ENCODE measurements around the gene LIN7A. TPM values are rescaled to one million over a fixed set of nuclear protein-coding genes. Genes with fewer than 3 reads are reported as not detected.

LIN7A gene
- total and polyA plus RNA-seq, 7 donors: 0.48 to 2.1 (median 0.81) TPM

- no peak for TF ChIP-seq CTCF (IDR thresholded peaks at IDR 0.05)
- H3K27me3 ChIP-seq (ENCODE audit: insufficient read depth in 3 of 3, low read length in 2 of 3): no peaks in the 10 kb centered on the region
- intact Hi-C loops (cut with DNase I): no loop called here
- 88 to 90% (median 90%) methylated on average over 3 of the region's 3 CpGs for WGBS, 3 donors
- ATAC-seq: no peak
- DNase-seq: no peak
- no peak overlapping the region for H3K27ac ChIP-seq
- H3K4me1 ChIP-seq: no peaks in the 10 kb centered on the region
- no peaks in the 10 kb centered on the region for H3K9me3 ChIP-seq
- H3K36me3 ChIP-seq (ENCODE audit: insufficient read depth in 1 of 2, low read depth in 1 of 2): no peaks in the 10 kb centered on the region
- no peak overlapping the region for H3K4me3 ChIP-seq
Measured at GRCh38 chr12:80917651-80918050, 20.1 kb downstream of the LIN7A start.

- ATAC-seq (no peak), DNase-seq (no peak)
- TF ChIP-seq CTCF (IDR thresholded peaks at IDR 0.05): no peak
- intact Hi-C loops (cut with DNase I): no loop called here
- Histone ChIP-seq H3K9me3 (no peaks in the 10 kb centered on the region), H3K36me3 (ENCODE audit: insufficient read depth in 1 of 2, low read depth in 1 of 2) (no peaks in the 10 kb centered on the region), H3K27ac (no peak overlapping the region), H3K27me3 (ENCODE audit: insufficient read depth in 3 of 3, low read length in 2 of 3) (no peaks in the 10 kb centered on the region), H3K4me3 (no peak overlapping the region), H3K4me1 (no peaks in the 10 kb centered on the region)
- WGBS, 3 donors: 75 to 77% (median 76%) methylated on average over 13 of the region's 13 CpGs
Measured at GRCh38 chr12:80912901-80913770, 24.6 kb downstream of the LIN7A start.

GRCh38 chr12:80909370-80909769 lies 28.4 kb downstream of the LIN7A start:
- 89 to 90% (median 89%) methylated on average over 6 of the region's 6 CpGs for WGBS, 3 donors
- ATAC-seq: no peak
- Histone ChIP-seq H3K27ac (no peak overlapping the region), H3K36me3 (ENCODE audit: insufficient read depth in 1 of 2, low read depth in 1 of 2) (no peaks in the 10 kb centered on the region), H3K4me3 (no peak overlapping the region), H3K27me3 (ENCODE audit: insufficient read depth in 3 of 3, low read length in 2 of 3) (no peaks in the 10 kb centered on the region), H3K9me3 (no peaks in the 10 kb centered on the region), H3K4me1 (no peaks in the 10 kb centered on the region)
- TF ChIP-seq CTCF (IDR thresholded peaks at IDR 0.05): no peak
- DNase-seq: no peak
- intact Hi-C loops (cut with DNase I): no loop called here

GRCh38 chr12:80902711-80903110 lies 35.0 kb downstream of the LIN7A start:
- ATAC-seq: no peak
- intact Hi-C loops (cut with DNase I): no loop called here
- no peak overlapping the region for H3K4me3 ChIP-seq
- no peak for TF ChIP-seq CTCF (IDR thresholded peaks at IDR 0.05)
- no peak for DNase-seq
- H3K4me1 ChIP-seq: no peaks in the 10 kb centered on the region
- H3K27me3 ChIP-seq (ENCODE audit: insufficient read depth in 3 of 3, low read length in 2 of 3): no peaks in the 10 kb centered on the region
- no peaks in the 10 kb centered on the region for H3K9me3 ChIP-seq
- no peak overlapping the region for H3K27ac ChIP-seq
- H3K36me3 ChIP-seq (ENCODE audit: insufficient read depth in 1 of 2, low read depth in 1 of 2): no peaks in the 10 kb centered on the region

- DNase-seq: no peak
- TF ChIP-seq CTCF (IDR thresholded peaks at IDR 0.05): no peak
- H3K27me3 ChIP-seq (ENCODE audit: insufficient read depth in 3 of 3, low read length in 2 of 3): no peaks in the 10 kb centered on the region
- ATAC-seq: no peak
- no peak overlapping the region for H3K4me3 ChIP-seq
- H3K4me1 ChIP-seq: no peaks in the 10 kb centered on the region
- intact Hi-C loops (cut with DNase I): no loop called here
- H3K36me3 ChIP-seq (ENCODE audit: insufficient read depth in 1 of 2, low read depth in 1 of 2): no peaks in the 10 kb centered on the region
- 71 to 81% (median 76%) methylated on average over 1 of the region's 1 CpG for WGBS, 3 donors
- H3K9me3 ChIP-seq: no peaks in the 10 kb centered on the region
- H3K27ac ChIP-seq: no peak overlapping the region
Measured at GRCh38 chr12:80901661-80902060, 36.1 kb downstream of the LIN7A start.

Data from psoas muscle (tissue), 8 donors.